ENCODE results near the gene ST6GALNAC3. TPM values are rescaled to one million over a fixed set of nuclear protein-coding genes. Genes with fewer than 3 reads are reported as not detected.

The ST6GALNAC3 gene
- total RNA-seq, 1 experiment from 2014 or later: 0.82 TPM

- CTCF ChIA-PET: interaction anchor here (0.5 to 1.0 kb wide), 2 partner anchors 22 to 43 kb away, joined by 5 read pairs; no protein-coding TSS in a partner anchor
- Mint-ChIP-seq H3K4me1 (ENCODE audit: insufficient read depth, unreplicated experiment) (no peaks in the 10 kb centered on the region), H3K9me3 (ENCODE audit: unreplicated experiment) (no peaks in the 10 kb centered on the region), H3K27me3 (ENCODE audit: insufficient read depth, unreplicated experiment) (peaks cover 21% of the 10 kb centered on the region), H3K27ac (ENCODE audit: low read depth, unreplicated experiment) (no peak overlapping the region), H3K36me3 (ENCODE audit: insufficient read depth, unreplicated experiment) (peaks cover 5% of the 10 kb centered on the region), H3K4me3 (ENCODE audit: unreplicated experiment) (no peak overlapping the region)
- intact Hi-C loops (cut with micrococcal nuclease): no loop called here
- POLR2A ChIA-PET: interaction anchor here (0.6 kb wide), 1 partner anchor 745 kb away, joined by 3 read pairs; no protein-coding TSS in a partner anchor
- no peak for TF ChIP-seq CTCF (IDR thresholded peaks at IDR 0.05; ENCODE audit: unreplicated experiment)
- no peak for DNase-seq (ENCODE audit: unreplicated experiment)
- BruUV-seq (replicated peaks): no TSS peak
Measured at GRCh38 chr1:76033800-76034475, 40.6 kb upstream of the ST6GALNAC3 start.

- TF ChIP-seq CTCF (IDR thresholded peaks at IDR 0.05; ENCODE audit: unreplicated experiment): no peak
- BruUV-seq (replicated peaks): no TSS peak
- ChIA-PET CTCF (interaction anchor here (0.6 to 1.0 kb wide), 2 partner anchors 23 to 973 kb away, joined by 4 to 5 read pairs; no protein-coding TSS in a partner anchor), POLR2A (no interaction called here)
- Mint-ChIP-seq H3K9me3 (ENCODE audit: unreplicated experiment) (no peaks in the 10 kb centered on the region), H3K4me3 (ENCODE audit: unreplicated experiment) (no peak overlapping the region), H3K27me3 (ENCODE audit: insufficient read depth, unreplicated experiment) (peaks cover 21% of the 10 kb centered on the region), H3K27ac (ENCODE audit: low read depth, unreplicated experiment) (no peak overlapping the region), H3K4me1 (ENCODE audit: insufficient read depth, unreplicated experiment) (no peaks in the 10 kb centered on the region), H3K36me3 (ENCODE audit: insufficient read depth, unreplicated experiment) (peaks cover 5% of the 10 kb centered on the region)
- intact Hi-C loops (cut with micrococcal nuclease): no loop called here
- peak; percentile 12 for DNase-seq (ENCODE audit: unreplicated experiment)
Measured at GRCh38 chr1:76035053-76035452, 39.5 kb upstream of the ST6GALNAC3 start.

GRCh38 chr1:76037324-76037723 is 37.2 kb upstream of the ST6GALNAC3 start:
- Mint-ChIP-seq H3K27me3 (ENCODE audit: insufficient read depth, unreplicated experiment) (peaks cover 11% of the 10 kb centered on the region), H3K27ac (ENCODE audit: low read depth, unreplicated experiment) (no peak overlapping the region), H3K36me3 (ENCODE audit: insufficient read depth, unreplicated experiment) (peaks cover 5% of the 10 kb centered on the region), H3K4me1 (ENCODE audit: insufficient read depth, unreplicated experiment) (no peaks in the 10 kb centered on the region), H3K4me3 (ENCODE audit: unreplicated experiment) (no peak overlapping the region), H3K9me3 (ENCODE audit: unreplicated experiment) (no peaks in the 10 kb centered on the region)
- ChIA-PET POLR2A (interaction anchor here (0.6 kb wide), 1 partner anchor 13 kb away, joined by 3 read pairs; no protein-coding TSS in a partner anchor), CTCF (no interaction called here)
- no peak for TF ChIP-seq CTCF (IDR thresholded peaks at IDR 0.05; ENCODE audit: unreplicated experiment)
- BruUV-seq (replicated peaks): no TSS peak
- intact Hi-C loops (cut with micrococcal nuclease): no loop called here
- no peak for DNase-seq (ENCODE audit: unreplicated experiment)

- no peaks in the 10 kb centered on the region for H3K9me3 Mint-ChIP-seq (ENCODE audit: unreplicated experiment)
- intact Hi-C loops (cut with micrococcal nuclease): no loop called here
- no peak for DNase-seq (ENCODE audit: unreplicated experiment)
- CTCF ChIA-PET: interaction anchor here (0.6 to 0.7 kb wide), 2 partner anchors 43 to 916 kb away, joined by 3 read pairs; no protein-coding TSS in a partner anchor
- H3K36me3 Mint-ChIP-seq (ENCODE audit: insufficient read depth, unreplicated experiment): peaks cover 5% of the 10 kb centered on the region
- no peak overlapping the region for H3K27ac Mint-ChIP-seq (ENCODE audit: low read depth, unreplicated experiment)
- no peak for TF ChIP-seq CTCF (IDR thresholded peaks at IDR 0.05; ENCODE audit: unreplicated experiment)
- H3K27me3 Mint-ChIP-seq (ENCODE audit: insufficient read depth, unreplicated experiment): peaks cover 11% of the 10 kb centered on the region
- no peaks in the 10 kb centered on the region for H3K4me1 Mint-ChIP-seq (ENCODE audit: insufficient read depth, unreplicated experiment)
- no TSS peak for BruUV-seq (replicated peaks)
- no peak overlapping the region for H3K4me3 Mint-ChIP-seq (ENCODE audit: unreplicated experiment)
- POLR2A ChIA-PET: no interaction called here
Measured at GRCh38 chr1:76038287-76039004, 36.1 kb upstream of the ST6GALNAC3 start.

Measured in MCF 10A (cell line).